NCI-H1092 (cell line): ENCODE measurements around the gene TTC31.
"Not testable (repeated sequence)": the region's sequence is repeated elsewhere in the genome, so short reads cannot be mapped to it uniquely, and the experiment has no call there.

ENCODE experiments used
- DNase-seq: peaks from one replicate; lab custom pipeline; 2025; lab: John Stamatoyannopoulos, UW

Gene TTC31

GRCh38 chr2:74482801-74483674, at the start of gene TTC31, which contains the start of gene CCDC142:
TTC31 (plus strand) TSS chr2:74483081; CDS start chr2:74483096, 15 bp downstream.
CCDC142 (minus strand) TSS chr2:74482998; CDS start chr2:74482837, 161 bp downstream.
- DNase-seq = peak; percentile 87

- no peak for DNase-seq
Measured at GRCh38 chr2:74436111-74436805, 46.6 kb upstream of the TTC31 start.

- DNase-seq = no peak
Measured at GRCh38 chr2:74436848-74437695, 45.8 kb upstream of the TTC31 start.

- no peak for DNase-seq
Measured at GRCh38 chr2:74438248-74438647, 44.6 kb upstream of the TTC31 start.

- no peak for DNase-seq
Measured at GRCh38 chr2:74439373-74439772, 43.5 kb upstream of the TTC31 start.

- DNase-seq = no peak
Measured at GRCh38 chr2:74439803-74440377, 43.0 kb upstream of the TTC31 start.

GRCh38 chr2:74440378-74441169, 42.3 kb upstream of the TTC31 start:
- DNase-seq = peak; percentile 31

GRCh38 chr2:74441170-74441689, 41.7 kb upstream of the TTC31 start:
- no peak for DNase-seq

- DNase-seq = no peak
Measured at GRCh38 chr2:74441690-74442482, 41.0 kb upstream of the TTC31 start, which contains the start of gene RTKN. RTKN (minus strand) TSS chr2:74441937; CDS start chr2:74441816, 121 bp downstream.

- DNase-seq = not testable (repeated sequence)
Measured at GRCh38 chr2:74442483-74443297, 40.2 kb upstream of the TTC31 start.

GRCh38 chr2:74444498-74445318, 38.2 kb upstream of the TTC31 start:
- no peak for DNase-seq

GRCh38 chr2:74447230-74447999, 35.5 kb upstream of the TTC31 start:
- no peak for DNase-seq

- DNase-seq = no peak
Measured at GRCh38 chr2:74448771-74449170, 34.1 kb upstream of the TTC31 start.

GRCh38 chr2:74450570-74451190, 32.2 kb upstream of the TTC31 start:
- DNase-seq = no peak

GRCh38 chr2:74454654-74455511, 28.0 kb upstream of the TTC31 start, which contains the start of gene INO80B:
INO80B (plus strand) TSS chr2:74455087; CDS start chr2:74455117, 30 bp downstream.
- DNase-seq = peak; percentile 87

- peak; percentile 76 for DNase-seq
Measured at GRCh38 chr2:74457129-74457548, 25.7 kb upstream of the TTC31 start.
